NCI-H2227 treated with DMSO at 0.1 percent for 48 hours (cell line): Measurements from ENCODE around the gene PPIL4.

Experiments
- DNase-seq: peaks from one replicate; lab custom pipeline; 2025; lab: John Stamatoyannopoulos, UW

The PPIL4 gene

DNA sequence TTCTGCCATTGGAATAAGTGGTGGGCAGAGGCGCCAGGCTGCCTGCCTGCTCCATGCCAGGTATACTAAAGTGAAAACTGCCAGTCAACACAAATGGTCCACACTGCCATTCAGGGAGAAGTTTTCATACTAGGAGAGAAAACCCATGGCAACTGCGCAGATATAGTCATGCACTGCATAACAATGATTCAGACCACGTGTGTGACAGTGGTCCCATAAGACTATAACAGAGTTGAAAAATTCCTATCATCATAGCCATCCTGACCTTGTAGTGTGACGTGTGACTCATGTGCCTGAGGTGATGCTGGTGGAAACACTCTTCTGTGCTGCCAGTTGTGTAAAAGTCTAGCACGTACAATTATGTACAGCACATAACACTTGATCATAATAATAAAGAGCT is 86.1 kb downstream of the PPIL4 start:
- DNase-seq = no peak

DNA sequence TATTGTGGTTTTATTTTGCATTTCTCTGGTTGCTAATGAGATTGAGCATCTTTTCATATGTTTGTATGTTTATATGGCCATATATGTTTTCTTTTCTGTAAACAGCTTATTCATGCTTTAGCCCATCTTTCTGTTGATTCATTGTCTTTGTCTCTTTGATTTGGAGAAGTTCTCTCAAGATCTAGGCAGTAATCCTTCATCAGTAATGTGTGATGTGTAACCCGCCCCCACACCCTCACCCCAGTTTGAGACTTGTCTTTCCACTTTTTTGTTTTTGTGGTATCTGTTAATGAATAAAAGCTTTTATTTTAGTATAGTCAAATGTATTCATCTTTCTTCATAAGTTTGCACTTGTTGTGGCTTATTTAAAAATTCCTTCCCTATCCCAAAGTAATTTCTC is 87.0 kb downstream of the PPIL4 start:
- no peak for DNase-seq

DNA sequence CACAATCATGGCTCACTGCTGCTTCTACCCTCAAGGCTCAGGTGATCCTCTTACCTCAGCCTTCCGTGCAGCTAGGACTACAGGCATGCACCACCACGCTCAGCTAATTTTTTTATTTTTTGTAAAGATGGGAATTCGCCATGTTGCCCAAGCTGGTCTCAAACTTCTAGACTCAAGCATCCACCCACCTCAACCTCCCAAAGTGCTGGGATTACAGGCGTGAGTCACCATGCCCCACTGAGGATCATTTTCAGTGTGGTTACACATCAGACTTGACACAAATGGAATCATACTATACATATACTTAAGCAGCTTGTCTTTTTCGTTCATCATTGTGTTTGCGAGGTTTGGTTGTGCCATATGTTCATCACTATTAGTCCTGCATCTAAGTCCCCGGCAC is 87.6 kb downstream of the PPIL4 start:
- DNase-seq = no peak

DNA sequence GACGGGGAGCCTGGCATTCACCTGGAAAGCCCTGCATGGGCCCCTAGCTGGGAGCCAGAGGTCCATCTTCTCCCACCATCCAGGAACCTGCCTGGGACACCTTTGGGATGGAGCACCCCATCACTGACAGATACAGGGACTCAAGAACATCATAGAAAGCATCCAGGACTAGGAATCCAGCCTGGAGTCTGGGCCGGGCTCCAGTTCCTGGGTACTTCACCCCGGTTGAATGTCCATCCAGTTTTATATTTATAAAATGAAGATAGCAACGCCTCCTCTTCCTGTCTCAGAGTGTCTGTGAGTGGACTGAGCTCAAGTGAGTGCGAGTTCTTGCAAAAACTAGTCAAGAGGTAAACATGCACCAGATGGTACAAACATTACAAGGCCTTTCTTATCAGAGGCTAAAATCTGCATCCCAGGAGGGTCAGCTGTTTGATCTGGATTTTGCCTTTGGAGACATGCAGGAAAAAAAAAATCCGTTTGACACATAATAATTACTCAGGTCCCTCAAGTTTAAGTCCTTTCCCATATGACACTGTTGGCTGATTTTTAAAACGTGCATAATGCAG is 88.4 kb downstream of the PPIL4 start:
- DNase-seq = no peak

DNA sequence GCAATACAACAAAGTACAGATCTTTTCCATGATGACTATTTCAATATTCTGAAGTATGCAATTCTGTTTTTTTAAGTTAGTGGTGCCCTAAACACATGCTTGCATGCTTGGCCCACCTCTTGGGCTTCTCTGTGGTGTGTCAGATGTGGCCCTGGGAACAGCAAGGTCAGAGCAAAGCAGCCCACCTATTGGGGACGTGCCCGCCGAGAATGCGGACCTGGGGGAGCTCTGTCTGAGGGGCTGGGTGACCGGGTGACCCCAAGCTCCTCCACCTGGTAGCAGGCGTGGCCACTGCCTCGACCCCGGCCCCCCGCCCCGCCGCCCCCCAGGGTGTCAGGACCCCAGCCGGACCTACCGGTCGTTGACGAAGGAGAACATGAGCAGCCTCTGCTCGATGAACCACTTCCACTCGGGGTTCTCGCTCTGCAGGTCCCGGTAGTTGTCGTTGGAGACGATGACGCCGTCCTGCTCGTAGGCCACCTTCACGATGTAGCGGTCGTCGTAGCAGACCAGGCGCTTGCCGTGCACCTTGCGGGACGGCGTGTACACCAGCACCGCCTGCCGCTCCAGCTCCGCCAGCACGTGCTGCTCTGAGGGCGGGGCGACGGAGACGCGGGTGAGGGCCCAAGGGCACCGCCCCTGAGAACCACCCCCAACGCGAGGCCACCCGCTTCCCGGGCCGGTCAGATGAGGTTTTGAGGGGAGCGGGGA is 89.4 kb downstream of the PPIL4 start:
- no peak for DNase-seq

DNA sequence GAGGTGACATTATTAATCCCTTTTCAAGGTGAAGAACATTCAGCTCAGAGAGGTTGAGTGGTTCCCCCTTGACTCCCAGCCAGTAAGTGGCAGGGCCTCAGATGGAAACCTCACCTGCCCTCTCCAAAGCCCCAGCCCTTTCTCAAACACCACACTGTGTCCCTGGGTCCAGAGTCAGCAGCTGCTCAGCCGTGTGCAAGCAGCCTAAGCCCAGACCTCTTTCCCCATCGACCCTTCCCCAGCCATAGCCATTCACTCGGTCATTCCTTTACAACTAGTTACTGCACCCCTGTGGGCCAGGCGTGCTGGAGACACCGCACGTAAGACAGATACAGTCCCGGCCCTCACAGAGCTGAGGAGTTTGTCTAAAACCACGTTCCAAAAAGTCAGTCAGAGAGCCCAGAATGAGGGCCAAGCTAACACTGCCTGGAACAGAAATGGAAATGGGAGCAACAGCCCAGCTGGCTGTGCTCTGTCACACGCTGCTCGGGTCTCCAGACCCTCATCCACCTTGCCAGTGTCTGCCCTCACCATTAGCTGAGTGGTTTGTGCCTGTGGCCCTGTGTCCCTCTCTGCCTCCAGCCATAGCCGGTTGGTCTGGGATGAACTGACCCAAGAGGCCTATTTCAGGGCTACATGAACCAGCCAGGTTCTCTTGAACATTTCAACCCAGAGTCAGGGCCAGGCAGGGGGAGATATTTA is 90.7 kb downstream of the PPIL4 start:
- DNase-seq = no peak
